Measurements from ENCODE around the gene NEDD4L. TPM values are rescaled to one million over a fixed set of nuclear protein-coding genes. Genes with fewer than 3 reads are reported as not detected.

NEDD4L gene
- total and polyA plus RNA-seq, 10 of the 15 experiments (the other 5 are each of a cell fraction or from before 2014, with no cell fraction given): 7.4 to 24.0 (median 17.7) TPM

DNA sequence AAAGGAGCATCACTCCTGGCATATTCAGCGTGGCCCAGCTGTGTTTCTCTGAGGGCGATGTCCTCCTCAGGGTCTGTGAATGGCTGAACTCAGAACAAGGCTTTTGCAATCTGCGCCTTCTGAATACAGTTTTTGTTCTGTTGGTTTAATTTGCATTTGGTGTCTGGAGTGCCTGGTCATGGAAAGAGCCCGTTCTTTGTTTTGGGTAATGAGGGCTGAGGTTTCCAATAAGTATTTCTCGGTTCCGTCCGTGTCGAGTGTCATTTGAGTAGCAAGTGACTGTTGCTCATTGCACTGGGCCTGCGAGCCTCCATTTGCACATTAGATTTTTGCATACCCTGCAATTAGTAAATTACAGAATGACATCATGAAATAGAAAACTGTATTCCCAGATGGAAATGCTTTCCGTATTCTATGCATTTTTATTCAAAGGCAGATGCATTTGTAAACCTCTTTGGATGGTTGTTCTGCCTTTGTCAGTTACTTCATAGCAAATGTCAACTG, 57.3 kb downstream of the NEDD4L start:
- in situ Hi-C loops (cut with MboI) (no loop called here), intact Hi-C loops (cut with micrococcal nuclease; ENCODE audit: unreplicated experiment) (no loop called here)
- ChIA-PET POLR2A (interaction anchor here (1.3 to 5.3 kb wide), 4 partner anchors 9 to 57 kb away, joined by 4 to 46 read pairs (median 7); no protein-coding TSS in a partner anchor), CTCF (interaction anchor here (0.6 to 8.3 kb wide), 10 partner anchors 8 to 1853 kb away, joined by 3 to 43 read pairs (median 5); partner anchors contain the start of gene NEDD4L), SMC1A (ENCODE audit: uncharacterized antibody, unreplicated experiment) (interaction anchor here (0.6 to 6.3 kb wide), 17 partner anchors 8 to 192 kb away, joined by 3 to 43 read pairs (median 9); partner anchors contain the start of gene NEDD4L), RAD21 (ENCODE audit: unreplicated experiment) (interaction anchor here (1.2 to 4.3 kb wide), 8 partner anchors 10 to 124 kb away, joined by 3 to 53 read pairs (median 10); no protein-coding TSS in a partner anchor)
- Histone ChIP-seq H3K79me2 (ENCODE audit: control insufficient read depth, insufficient read depth, low read length) (no peaks in the 10 kb centered on the region), H4K20me1 (ENCODE audit: control insufficient read depth, insufficient read depth) (no peaks in the 10 kb centered on the region), H3K36me3 (ENCODE audit: control insufficient read depth in 2 of 2, insufficient read depth in 2 of 2, low read length in 1 of 2) (no peaks in the 10 kb centered on the region), H3K4me3 (no peak overlapping the region), H2AFZ (ENCODE audit: control insufficient read depth, low read depth, low read length) (no peak overlapping the region), H3K27me3 (replicated peaks in 1 of 2; ENCODE audit: control insufficient read depth in 2 of 2, insufficient read depth in 2 of 2, low read length in 1 of 2) (no peaks in the 10 kb centered on the region), H3K4me2 (ENCODE audit: control insufficient read depth, insufficient read depth) (no peak overlapping the region), H3K4me1 (ENCODE audit: control insufficient read depth, insufficient read depth, low read length) (peaks cover 11% of the 10 kb centered on the region), H3K9ac (ENCODE audit: control insufficient read depth, insufficient read depth, low read length) (no peak overlapping the region), H3K9me3 (replicated peaks; ENCODE audit: control insufficient read depth, insufficient read depth, low read length) (no peaks in the 10 kb centered on the region), H3K27ac (ENCODE audit: control insufficient read depth, insufficient read depth) (no peak overlapping the region)
- TF ChIP-seq BHLHE40 (IDR thresholded peaks at IDR 0.05; ENCODE audit: borderline replicate concordance in 1 of 2, low read depth in 2 of 2, low read length in 1 of 2) (peak in 1 of 2 experiments; percentile 25; a peak in 1 of 4 replicates), MTA2 (IDR thresholded peaks at IDR 0.05; ENCODE audit: low read depth) (peak; percentile 91), IKZF2 (IDR thresholded peaks at IDR 0.05) (peak; percentile 22 to 55; a peak in 2 of 4 replicates), IKZF1 (conservative IDR thresholded peaks at IDR 0.05) (peak; percentile 28), CHD4 (IDR thresholded peaks at IDR 0.05) (no peak), ATF7 (IDR thresholded peaks at IDR 0.05; ENCODE audit: low read depth) (peak; percentile 91), SREBF2 (IDR thresholded peaks at IDR 0.05; ENCODE audit: low read length) (no peak), SPI1 (IDR thresholded peaks at IDR 0.05; ENCODE audit: borderline replicate concordance, insufficient read depth, low read depth, low read length) (peak; percentile 25; the same call in 1 of the 2 replicates), RB1 (IDR thresholded peaks at IDR 0.05; ENCODE audit: borderline replicate concordance) (no peak)
- TF ChIP-seq, protein P1, sequence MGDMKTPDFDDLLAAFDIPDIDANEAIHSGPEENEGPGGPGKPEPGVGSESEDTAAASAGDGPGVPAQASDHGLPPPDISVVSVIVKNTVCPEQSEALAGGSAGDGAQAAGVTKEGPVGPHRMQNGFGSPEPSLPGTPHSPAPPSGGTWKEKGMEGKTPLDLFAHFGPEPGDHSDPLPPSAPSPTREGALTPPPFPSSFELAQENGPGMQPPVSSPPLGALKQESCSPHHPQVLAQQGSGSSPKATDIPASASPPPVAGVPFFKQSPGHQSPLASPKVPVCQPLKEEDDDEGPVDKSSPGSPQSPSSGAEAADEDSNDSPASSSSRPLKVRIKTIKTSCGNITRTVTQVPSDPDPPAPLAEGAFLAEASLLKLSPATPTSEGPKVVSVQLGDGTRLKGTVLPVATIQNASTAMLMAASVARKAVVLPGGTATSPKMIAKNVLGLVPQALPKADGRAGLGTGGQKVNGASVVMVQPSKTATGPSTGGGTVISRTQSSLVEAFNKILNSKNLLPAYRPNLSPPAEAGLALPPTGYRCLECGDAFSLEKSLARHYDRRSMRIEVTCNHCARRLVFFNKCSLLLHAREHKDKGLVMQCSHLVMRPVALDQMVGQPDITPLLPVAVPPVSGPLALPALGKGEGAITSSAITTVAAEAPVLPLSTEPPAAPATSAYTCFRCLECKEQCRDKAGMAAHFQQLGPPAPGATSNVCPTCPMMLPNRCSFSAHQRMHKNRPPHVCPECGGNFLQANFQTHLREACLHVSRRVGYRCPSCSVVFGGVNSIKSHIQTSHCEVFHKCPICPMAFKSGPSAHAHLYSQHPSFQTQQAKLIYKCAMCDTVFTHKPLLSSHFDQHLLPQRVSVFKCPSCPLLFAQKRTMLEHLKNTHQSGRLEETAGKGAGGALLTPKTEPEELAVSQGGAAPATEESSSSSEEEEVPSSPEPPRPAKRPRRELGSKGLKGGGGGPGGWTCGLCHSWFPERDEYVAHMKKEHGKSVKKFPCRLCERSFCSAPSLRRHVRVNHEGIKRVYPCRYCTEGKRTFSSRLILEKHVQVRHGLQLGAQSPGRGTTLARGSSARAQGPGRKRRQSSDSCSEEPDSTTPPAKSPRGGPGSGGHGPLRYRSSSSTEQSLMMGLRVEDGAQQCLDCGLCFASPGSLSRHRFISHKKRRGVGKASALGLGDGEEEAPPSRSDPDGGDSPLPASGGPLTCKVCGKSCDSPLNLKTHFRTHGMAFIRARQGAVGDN (IDR thresholded peaks at IDR 0.05): peak; percentile 68; the same call in 1 of the 2 replicates
- TF ChIP-seq, protein P2, sequence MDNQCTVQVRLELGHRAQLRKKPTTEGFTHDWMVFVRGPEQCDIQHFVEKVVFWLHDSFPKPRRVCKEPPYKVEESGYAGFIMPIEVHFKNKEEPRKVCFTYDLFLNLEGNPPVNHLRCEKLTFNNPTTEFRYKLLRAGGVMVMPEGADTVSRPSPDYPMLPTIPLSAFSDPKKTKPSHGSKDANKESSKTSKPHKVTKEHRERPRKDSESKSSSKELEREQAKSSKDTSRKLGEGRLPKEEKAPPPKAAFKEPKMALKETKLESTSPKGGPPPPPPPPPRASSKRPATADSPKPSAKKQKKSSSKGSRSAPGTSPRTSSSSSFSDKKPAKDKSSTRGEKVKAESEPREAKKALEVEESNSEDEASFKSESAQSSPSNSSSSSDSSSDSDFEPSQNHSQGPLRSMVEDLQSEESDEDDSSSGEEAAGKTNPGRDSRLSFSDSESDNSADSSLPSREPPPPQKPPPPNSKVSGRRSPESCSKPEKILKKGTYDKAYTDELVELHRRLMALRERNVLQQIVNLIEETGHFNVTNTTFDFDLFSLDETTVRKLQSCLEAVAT (IDR thresholded peaks at IDR 0.05): 0 out of 2 replicates have a peak, but pooled peaks have one; percentile 14
- TF ChIP-seq, protein P3, sequence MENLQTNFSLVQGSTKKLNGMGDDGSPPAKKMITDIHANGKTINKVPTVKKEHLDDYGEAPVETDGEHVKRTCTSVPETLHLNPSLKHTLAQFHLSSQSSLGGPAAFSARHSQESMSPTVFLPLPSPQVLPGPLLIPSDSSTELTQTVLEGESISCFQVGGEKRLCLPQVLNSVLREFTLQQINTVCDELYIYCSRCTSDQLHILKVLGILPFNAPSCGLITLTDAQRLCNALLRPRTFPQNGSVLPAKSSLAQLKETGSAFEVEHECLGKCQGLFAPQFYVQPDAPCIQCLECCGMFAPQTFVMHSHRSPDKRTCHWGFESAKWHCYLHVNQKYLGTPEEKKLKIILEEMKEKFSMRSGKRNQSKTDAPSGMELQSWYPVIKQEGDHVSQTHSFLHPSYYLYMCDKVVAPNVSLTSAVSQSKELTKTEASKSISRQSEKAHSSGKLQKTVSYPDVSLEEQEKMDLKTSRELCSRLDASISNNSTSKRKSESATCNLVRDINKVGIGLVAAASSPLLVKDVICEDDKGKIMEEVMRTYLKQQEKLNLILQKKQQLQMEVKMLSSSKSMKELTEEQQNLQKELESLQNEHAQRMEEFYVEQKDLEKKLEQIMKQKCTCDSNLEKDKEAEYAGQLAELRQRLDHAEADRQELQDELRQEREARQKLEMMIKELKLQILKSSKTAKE (IDR thresholded peaks at IDR 0.05; ENCODE audit: low read depth, poor library complexity, severe bottlenecking): peak; percentile 48
- ATAC-seq (peak; percentile 73), FAIRE-seq (no peak), DNase-seq (ENCODE audit: low read depth, low spot score) (no peak)
- WGBS (ENCODE audit: insufficient coverage, insufficient replicate concordance, low lambda C conversion rate, missing lambda C conversion rate): 58% methylated on average over 10 of the region's 10 CpGs
- BruUV-seq (replicated peaks): no TSS peak
